Measurements from ENCODE around the gene PLEKHG4.

The PLEKHG4 gene

GRCh38 chr16:67294171-67294757 is 14.9 kb downstream of the PLEKHG4 start:
- DNase-seq (ENCODE audit: low read depth): no peak

GRCh38 chr16:67294938-67295361 is 15.6 kb downstream of the PLEKHG4 start:
- no peak for DNase-seq (ENCODE audit: low read depth)

- DNase-seq (ENCODE audit: low read depth): no peak
Observed at GRCh38 chr16:67296420-67296819, 17.1 kb downstream of the PLEKHG4 start.

GRCh38 chr16:67298277-67298676 is 18.9 kb downstream of the PLEKHG4 start:
- DNase-seq (ENCODE audit: low read depth): no peak

GRCh38 chr16:67299269-67299668 is 19.9 kb downstream of the PLEKHG4 start:
- DNase-seq (ENCODE audit: low read depth): no peak

- DNase-seq (ENCODE audit: low read depth): no peak
Observed at GRCh38 chr16:67301080-67301782, 21.9 kb downstream of the PLEKHG4 start.

GRCh38 chr16:67302076-67302475 is 22.7 kb downstream of the PLEKHG4 start:
- no peak for DNase-seq (ENCODE audit: low read depth)

- DNase-seq (ENCODE audit: low read depth): no peak
Observed at GRCh38 chr16:67302970-67303369, 23.6 kb downstream of the PLEKHG4 start.

GRCh38 chr16:67304020-67304419 is 24.7 kb downstream of the PLEKHG4 start:
- DNase-seq (ENCODE audit: low read depth): no peak

- DNase-seq (ENCODE audit: low read depth): no peak
Observed at GRCh38 chr16:67305216-67306071, 26.1 kb downstream of the PLEKHG4 start.

GRCh38 chr16:67310561-67310960 is 31.2 kb downstream of the PLEKHG4 start:
- DNase-seq (ENCODE audit: low read depth): no peak

- DNase-seq (ENCODE audit: low read depth): no peak
Observed at GRCh38 chr16:67311607-67312488, 32.5 kb downstream of the PLEKHG4 start.

GRCh38 chr16:67312719-67313118 is 33.4 kb downstream of the PLEKHG4 start:
- no peak for DNase-seq (ENCODE audit: low read depth)

GRCh38 chr16:67317853-67318252 is 38.5 kb downstream of the PLEKHG4 start:
- DNase-seq (ENCODE audit: low read depth): no peak

GRCh38 chr16:67326115-67326471 is 46.8 kb downstream of the PLEKHG4 start:
- no peak for DNase-seq (ENCODE audit: low read depth)

GRCh38 chr16:67326472-67327309 is 47.4 kb downstream of the PLEKHG4 start, which contains the start of the genes KCTD19 and LRRC36:
Gene KCTD19, minus strand, starts transcription at chr16:67326741. Its CDS starts 34 bp downstream, at chr16:67326707.
Gene LRRC36, plus strand, starts transcription at chr16:67326815. Its CDS starts 48 bp downstream, at chr16:67326863.
- peak; percentile 34 for DNase-seq (ENCODE audit: low read depth)

- no peak for DNase-seq (ENCODE audit: low read depth)
Observed at GRCh38 chr16:67327743-67328142, 48.4 kb downstream of the PLEKHG4 start.

GRCh38 chr16:67329901-67330300 is 50.6 kb downstream of the PLEKHG4 start:
- no peak for DNase-seq (ENCODE audit: low read depth)

- no peak for DNase-seq (ENCODE audit: low read depth)
Observed at GRCh38 chr16:67333315-67333714, 54.0 kb downstream of the PLEKHG4 start.

GRCh38 chr16:67336116-67336515 is 56.8 kb downstream of the PLEKHG4 start:
- DNase-seq (ENCODE audit: low read depth): no peak

- DNase-seq (ENCODE audit: low read depth): no peak
Observed at GRCh38 chr16:67336648-67337047, 57.3 kb downstream of the PLEKHG4 start.
